NCI-H128 (cell line): Measurements from ENCODE around the gene RAB3A.

ENCODE experiments used
- DNase-seq: peaks from one replicate; lab custom pipeline; 2025; ENCODE audit not compliant: unreplicated experiment; lab: John Stamatoyannopoulos, UW

RAB3A gene, protein sequence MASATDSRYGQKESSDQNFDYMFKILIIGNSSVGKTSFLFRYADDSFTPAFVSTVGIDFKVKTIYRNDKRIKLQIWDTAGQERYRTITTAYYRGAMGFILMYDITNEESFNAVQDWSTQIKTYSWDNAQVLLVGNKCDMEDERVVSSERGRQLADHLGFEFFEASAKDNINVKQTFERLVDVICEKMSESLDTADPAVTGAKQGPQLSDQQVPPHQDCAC

GRCh38 chr19:18203863-18204393 is at the start of gene RAB3A:
TSS of gene RAB3A (minus strand) at chr19:18204042. CDS start at chr19:18202740, 1,302 bp downstream.
- DNase-seq = peak; percentile 100

GRCh38 chr19:18253130-18253529 is 49.3 kb upstream of the RAB3A start:
- no peak for DNase-seq

GRCh38 chr19:18252370-18252717 is 48.5 kb upstream of the RAB3A start:
- DNase-seq = no peak

DNA sequence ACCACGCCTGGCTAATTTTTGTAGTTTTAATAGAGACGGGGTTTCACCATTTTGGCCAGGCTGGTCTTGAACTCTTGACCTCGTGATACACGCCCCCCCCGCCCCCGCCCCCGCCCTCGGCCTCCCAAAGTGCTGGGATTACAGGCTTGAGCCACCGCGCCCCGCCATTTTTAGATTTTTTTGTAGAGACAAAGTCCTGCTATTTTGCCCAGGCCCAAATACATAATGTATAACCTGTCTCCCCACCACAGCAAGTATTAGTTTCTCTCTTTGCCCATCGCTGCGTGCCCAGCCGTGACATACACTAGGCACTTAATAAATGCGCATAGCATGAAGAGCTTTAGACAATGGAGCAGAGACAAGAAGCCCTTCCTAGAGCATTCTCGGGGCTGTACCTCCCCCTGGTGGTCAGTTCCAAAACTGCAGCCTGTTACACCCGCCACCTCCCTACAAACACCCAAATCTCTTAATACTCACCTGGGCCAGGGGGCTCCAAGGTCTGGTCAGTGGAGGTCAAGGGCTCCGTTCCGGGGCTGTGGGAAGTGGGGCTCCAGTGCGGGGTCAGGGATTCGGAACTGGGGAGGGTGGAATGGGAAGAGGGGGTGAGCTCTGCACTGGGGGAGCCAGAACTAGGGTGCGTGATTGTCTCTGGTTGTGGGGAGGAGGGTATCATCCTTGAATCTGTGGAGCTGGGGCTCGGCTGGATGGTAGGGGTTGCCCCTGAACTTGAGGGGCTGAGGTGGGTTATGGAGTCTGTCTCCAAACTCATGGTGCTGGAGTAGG is 47.9 kb upstream of the RAB3A start:
- peak; percentile 56 for DNase-seq

DNA sequence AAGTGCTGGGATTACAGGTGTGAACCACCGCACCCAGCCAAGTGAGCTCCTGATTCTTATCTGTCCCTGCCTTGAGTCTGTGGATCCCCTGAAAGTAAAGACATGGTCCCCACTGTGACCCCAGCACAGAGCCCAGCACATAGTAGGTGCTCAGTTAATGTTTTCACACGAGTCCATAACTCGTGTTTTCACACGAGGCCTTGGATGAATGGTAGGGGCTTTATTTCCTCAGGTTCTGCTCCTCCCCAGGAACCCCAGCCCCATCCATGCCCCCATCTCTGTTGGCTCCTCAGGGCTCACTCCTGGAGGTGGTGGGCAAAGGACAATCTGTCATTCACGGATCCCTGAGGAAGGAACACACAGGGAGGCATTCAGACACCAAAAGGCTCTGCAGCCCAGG is 46.0 kb upstream of the RAB3A start:
- no peak for DNase-seq

GRCh38 chr19:18245297-18245696 is 41.5 kb upstream of the RAB3A start:
- DNase-seq = no peak

- DNase-seq = no peak
Observed at GRCh38 chr19:18239303-18239702, 35.5 kb upstream of the RAB3A start.

GRCh38 chr19:18234194-18234593 is 30.4 kb upstream of the RAB3A start:
- no peak for DNase-seq

DNA sequence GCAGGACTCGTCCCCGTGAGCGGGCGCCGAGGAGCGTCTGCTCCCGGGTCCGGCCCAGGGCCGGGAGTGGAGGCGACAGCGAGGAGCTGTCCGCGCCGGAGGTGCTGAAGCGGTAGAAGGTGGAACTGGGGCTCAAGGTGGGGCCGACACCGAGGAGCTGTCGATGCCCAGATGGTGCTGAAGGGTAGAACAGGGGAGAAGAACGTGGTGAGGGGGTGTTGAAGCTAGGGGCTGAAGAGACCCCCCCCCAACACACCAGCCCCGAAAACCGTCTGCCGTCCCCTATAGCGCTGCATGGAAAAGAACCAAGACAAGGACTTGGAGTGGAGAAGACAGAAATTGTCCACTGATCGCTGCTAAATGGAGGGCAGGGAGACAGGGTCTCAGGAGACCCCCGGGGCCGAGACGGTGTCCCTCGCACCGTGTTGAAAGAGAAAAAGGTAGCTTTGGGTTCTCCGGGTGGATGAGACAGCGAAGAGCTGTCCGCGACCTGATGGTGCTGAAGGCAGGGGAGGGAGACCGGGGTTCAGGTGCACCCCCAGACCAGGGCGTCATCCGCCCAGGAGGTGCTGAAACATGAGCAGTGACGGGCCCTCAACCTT is 29.5 kb upstream of the RAB3A start:
- DNase-seq = no peak

GRCh38 chr19:18232540-18233223 is 28.8 kb upstream of the RAB3A start:
- no peak for DNase-seq

GRCh38 chr19:18231775-18232174 is 27.9 kb upstream of the RAB3A start:
- DNase-seq = no peak

GRCh38 chr19:18230941-18231734 is 27.3 kb upstream of the RAB3A start:
- DNase-seq = no peak

GRCh38 chr19:18229915-18230314 is 26.1 kb upstream of the RAB3A start:
- no peak for DNase-seq

DNA sequence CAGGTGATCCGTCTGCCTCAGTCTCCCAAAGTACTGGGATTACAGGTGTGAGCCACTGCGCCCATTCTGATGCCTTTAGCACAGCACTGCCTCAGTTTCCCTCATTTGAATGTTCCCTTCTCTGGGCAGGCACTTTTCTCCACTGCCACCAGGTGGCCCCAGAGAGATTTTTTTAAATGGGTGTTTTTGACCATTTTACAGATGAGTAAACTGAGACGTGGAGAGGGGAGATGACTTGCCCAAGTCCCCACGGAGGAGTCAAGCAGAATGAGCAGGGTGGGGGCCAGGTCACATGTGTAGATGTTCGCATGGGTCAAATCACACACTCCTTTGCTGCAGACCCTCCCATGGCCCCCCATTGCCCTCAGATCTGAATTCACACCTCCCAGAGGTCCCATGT is 25.6 kb upstream of the RAB3A start:
- DNase-seq = no peak

GRCh38 chr19:18227781-18228271 is 24.0 kb upstream of the RAB3A start:
- DNase-seq = no peak

- DNase-seq = no peak
Observed at GRCh38 chr19:18226956-18227780, 23.3 kb upstream of the RAB3A start.

DNA sequence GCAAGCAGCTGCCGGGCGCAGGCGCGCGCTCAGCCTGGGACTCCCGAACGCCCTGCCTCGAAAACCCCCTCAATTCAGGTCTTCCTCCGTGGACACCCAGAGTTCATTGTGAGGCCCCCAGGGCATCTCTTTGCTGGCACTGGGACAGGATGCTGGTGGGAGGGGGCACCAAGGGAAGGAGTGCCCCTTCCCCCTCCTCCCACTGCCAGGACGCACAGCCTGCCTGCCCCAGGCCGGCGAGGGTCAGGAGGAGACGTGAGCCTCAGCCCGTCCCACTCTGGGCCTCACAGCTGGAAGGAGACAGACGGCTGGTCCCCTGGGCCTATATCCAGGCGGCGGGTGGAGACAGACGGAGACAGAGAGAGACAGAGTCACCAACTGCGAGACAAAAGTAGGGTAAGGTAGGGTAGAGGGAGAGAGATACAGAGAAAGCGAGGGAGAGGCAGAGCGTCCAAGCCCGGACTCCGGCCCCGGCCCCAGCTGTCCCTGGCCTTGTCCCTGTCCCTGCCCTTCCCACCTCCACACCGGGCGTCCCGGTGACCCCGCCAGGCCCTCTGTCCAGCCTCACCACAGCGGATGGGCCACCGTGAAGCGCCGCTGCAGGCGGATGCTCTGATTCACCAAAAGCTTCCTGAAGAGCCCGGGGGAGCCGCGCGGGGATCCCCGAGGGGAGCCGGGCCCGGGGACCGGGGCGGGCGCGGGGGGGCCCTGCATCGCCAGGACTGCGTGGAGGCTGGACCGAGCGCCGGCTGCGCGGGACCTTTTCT is 22.0 kb upstream of the RAB3A start, which contains the start of gene PDE4C:
Gene PDE4C, minus strand, starts transcription at position 737 of the 767 bp plus-strand sequence. Its CDS starts 23 bp downstream, at position 714.
- no peak for DNase-seq

DNA sequence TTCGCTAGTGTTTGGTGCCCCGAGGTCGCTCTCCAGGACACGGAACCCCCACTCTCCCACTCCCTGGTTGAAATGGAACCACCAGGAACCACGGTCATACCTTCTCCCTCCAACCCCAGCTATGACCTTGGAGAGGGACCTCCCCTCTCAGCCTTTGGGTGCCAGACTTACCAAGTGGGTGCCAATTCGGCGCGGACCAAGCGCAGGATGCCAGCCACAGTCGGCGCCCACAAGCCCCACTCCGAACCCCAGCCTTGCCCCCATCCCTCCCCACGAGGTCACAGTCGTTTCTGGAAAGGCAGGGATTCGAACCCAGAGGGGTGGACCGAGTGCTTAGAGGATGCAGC is 21.5 kb upstream of the RAB3A start:
- DNase-seq = no peak
